Memory B cell (primary cell): ENCODE data around the gene CASS4.
A peak's percentile ranks its signal among the peaks of the same experiment; 100 is the strongest.
"Not testable (repeated sequence)": the region's sequence is repeated elsewhere in the genome, so short reads cannot be mapped to it uniquely, and the experiment has no call there.

ENCODE experiments used
- ATAC-seq: fragments of 150-1000 bp; cut with Tn5 transposase; 2 replicates; pipeline ENCODE4 v1.10.0; 2021; ENCODE audit warnings: low read depth, mild to moderate bottlenecking, moderate library complexity
- DNase-seq, 2 donors: peaks; one replicate each; pipeline ENCODE4 v3.0.0; 2022; ENCODE audit warnings: low spot score in 2 of 2
- H3K27ac Mint-ChIP-seq: one replicate; pipeline ENCODE4 v1.8.0; 2022; ENCODE audit warnings: mild to moderate bottlenecking, moderate library complexity, mixed read lengths
- H3K27me3 Mint-ChIP-seq: one replicate; pipeline ENCODE4 v1.8.0; 2022; ENCODE audit warnings: mixed read lengths
- H3K36me3 Mint-ChIP-seq: one replicate; pipeline ENCODE4 v1.8.0; 2022; ENCODE audit warnings: mild to moderate bottlenecking, mixed read lengths
- H3K4me1 Mint-ChIP-seq: one replicate; pipeline ENCODE4 v1.8.0; 2022; ENCODE audit warnings: mixed read lengths
- H3K4me3 Mint-ChIP-seq: one replicate; pipeline ENCODE4 v1.8.0; 2022; ENCODE audit warnings: mild to moderate bottlenecking, moderate library complexity, mixed read lengths
- H3K9me3 Mint-ChIP-seq: one replicate; pipeline ENCODE4 v1.8.0; 2022; ENCODE audit warnings: mixed read lengths

CASS4 gene

DNA sequence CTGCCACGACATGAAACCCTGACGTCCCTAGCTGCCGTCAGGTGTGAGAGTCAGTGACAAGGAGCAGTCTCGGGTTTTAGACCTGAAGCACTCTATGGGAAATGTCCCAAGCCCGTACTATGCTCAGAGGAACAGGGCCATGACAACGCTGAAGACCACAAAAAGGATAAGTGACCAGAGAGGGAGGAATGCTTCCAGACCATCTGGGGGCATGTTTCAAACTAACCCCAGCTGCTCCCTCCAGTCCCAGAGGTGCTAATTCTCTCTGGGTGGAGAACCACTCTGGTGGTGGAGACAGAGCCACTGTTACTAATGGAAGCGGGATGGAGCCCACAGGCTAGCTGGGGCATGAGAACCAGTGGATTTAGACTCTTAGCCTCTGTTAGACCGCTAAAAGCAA lies 28.7 kb upstream of the CASS4 start:
- no peak for ATAC-seq
- H3K9me3 Mint-ChIP-seq: no peaks in the 10 kb centered on the region
- H3K4me1 Mint-ChIP-seq: peaks cover 2% of the 10 kb centered on the region
- H3K27ac Mint-ChIP-seq: no peak overlapping the region
- no peaks in the 10 kb centered on the region for H3K27me3 Mint-ChIP-seq
- DNase-seq: no peak
- no peak overlapping the region for H3K4me3 Mint-ChIP-seq
- H3K36me3 Mint-ChIP-seq: peaks cover 10% of the 10 kb centered on the region

DNA sequence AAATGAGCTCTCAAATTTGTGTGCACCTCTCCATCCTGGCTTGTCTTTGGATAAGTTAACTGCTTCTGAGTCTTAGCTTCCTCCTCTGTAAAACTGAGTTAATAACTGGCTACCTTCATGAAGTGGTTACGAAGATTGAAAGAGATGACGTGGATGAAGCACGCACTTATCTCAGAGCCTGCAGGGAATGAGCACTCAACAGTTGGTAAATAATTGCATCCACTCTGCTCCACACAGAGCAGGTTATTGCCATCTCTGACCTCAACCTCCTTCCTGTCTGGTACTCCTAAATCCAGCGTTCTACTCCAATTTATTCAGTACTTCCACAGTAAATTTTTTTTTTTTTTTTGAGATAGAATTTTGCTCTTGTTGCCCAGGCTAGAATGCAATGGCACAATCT lies 26.9 kb upstream of the CASS4 start:
- Mint-ChIP-seq H3K36me3 (peaks cover 12% of the 10 kb centered on the region), H3K27ac (no peak overlapping the region), H3K4me3 (no peak overlapping the region), H3K9me3 (no peaks in the 10 kb centered on the region), H3K27me3 (no peaks in the 10 kb centered on the region), H3K4me1 (peaks cover 2% of the 10 kb centered on the region)
- no peak for DNase-seq
- ATAC-seq: no peak

DNA sequence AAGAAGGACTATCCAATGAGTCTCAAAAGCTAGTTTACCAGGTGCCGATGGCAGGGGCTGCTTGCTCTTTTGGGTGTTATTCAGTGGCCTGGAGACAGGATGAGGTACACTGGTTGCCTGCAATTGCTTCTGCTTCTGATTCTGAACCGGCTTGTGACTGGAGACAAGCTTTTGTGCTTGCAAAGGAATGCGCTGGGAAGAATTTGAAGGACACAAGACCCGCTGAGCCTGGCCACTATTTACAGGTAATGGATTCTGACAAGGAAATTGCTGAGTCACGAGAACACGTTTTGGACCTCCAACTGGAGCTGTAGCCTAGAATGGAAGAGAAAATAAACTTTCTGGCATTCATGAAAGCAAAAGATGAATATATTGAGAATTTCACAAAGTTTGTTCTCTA lies 25.8 kb upstream of the CASS4 start:
- no peak overlapping the region for H3K4me3 Mint-ChIP-seq
- H3K9me3 Mint-ChIP-seq: no peaks in the 10 kb centered on the region
- no peaks in the 10 kb centered on the region for H3K27me3 Mint-ChIP-seq
- DNase-seq (no peak), ATAC-seq (no peak)
- no peak overlapping the region for H3K27ac Mint-ChIP-seq
- peaks cover 12% of the 10 kb centered on the region for H3K36me3 Mint-ChIP-seq
- H3K4me1 Mint-ChIP-seq: peaks cover 4% of the 10 kb centered on the region

DNA sequence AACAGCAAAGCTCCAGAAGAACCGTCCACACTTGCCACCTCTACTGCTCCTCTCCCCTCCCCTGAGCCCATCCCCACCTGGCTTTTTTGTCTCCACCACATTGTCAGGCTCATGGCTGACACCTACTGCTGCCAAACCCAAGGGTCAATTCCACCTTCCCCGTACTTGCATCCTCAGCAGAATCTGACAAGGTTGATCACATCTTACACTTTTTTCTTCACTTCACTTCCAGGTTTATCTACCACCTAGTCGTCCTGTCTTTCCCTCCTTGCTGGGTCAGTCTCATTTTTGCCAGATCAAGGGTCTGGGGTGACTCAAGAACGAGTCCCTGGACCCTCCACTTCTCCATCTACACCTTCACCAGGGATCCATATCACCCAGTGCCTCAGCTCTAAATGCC lies 23.2 kb upstream of the CASS4 start:
- no peak overlapping the region for H3K4me3 Mint-ChIP-seq
- no peak for DNase-seq
- H3K27me3 Mint-ChIP-seq: no peaks in the 10 kb centered on the region
- peaks cover 12% of the 10 kb centered on the region for H3K36me3 Mint-ChIP-seq
- no peak overlapping the region for H3K27ac Mint-ChIP-seq
- no peak for ATAC-seq
- no peaks in the 10 kb centered on the region for H3K9me3 Mint-ChIP-seq
- peaks cover 16% of the 10 kb centered on the region for H3K4me1 Mint-ChIP-seq

DNA sequence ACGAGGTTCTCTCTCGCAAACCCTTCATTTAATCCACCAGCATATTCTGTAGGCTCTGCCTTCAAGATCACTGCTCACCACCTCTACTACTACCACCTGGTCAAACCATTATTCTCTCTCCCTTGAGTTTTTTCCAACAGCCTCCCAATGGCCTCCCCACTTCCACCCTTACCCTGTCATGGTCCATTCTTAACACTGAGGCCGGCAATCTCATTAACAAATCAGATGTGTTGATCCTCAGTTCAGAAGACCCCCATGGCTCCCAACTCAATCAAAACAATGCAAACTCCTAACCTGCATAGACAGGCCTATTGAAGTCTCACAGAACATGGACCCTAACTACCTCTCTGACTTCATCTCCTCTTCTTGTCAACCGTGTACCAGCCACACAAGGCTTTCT lies 22.3 kb upstream of the CASS4 start:
- Mint-ChIP-seq H3K27ac (no peak overlapping the region), H3K4me3 (no peak overlapping the region)

DNA sequence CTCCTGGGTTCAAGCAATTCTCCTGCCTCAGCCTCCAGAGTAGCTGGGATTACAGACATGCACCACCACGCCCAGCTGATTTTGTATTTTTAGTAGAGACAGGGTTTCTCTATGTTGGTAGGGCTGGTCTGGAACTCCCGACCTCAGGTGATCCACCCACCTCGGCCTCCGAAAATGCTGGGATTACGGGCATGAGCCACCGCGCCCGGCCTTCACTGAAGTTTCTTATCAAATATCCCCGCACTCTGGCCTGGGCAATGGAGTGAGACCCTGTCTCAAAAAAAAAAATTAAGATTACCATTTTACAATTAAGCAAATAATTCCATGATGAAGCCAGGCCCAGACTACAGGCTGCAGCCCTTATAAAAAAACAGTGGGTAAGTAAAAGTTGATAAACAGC lies 21.7 kb upstream of the CASS4 start:
- not testable (repeated sequence) for H3K4me3 Mint-ChIP-seq, DNase-seq, H3K27ac Mint-ChIP-seq, ATAC-seq, H3K27me3 Mint-ChIP-seq, H3K9me3 Mint-ChIP-seq
- peaks cover 18% of the 10 kb centered on the region for H3K4me1 Mint-ChIP-seq
- peaks cover 11% of the 10 kb centered on the region for H3K36me3 Mint-ChIP-seq

More for the DNA sequence above, 22.3 kb upstream of the CASS4 start:
- ATAC-seq: no peak
- Mint-ChIP-seq H3K27me3 (no peaks in the 10 kb centered on the region), H3K36me3 (peaks cover 12% of the 10 kb centered on the region), H3K9me3 (no peaks in the 10 kb centered on the region), H3K4me1 (peaks cover 16% of the 10 kb centered on the region)
- DNase-seq: no peak

DNA sequence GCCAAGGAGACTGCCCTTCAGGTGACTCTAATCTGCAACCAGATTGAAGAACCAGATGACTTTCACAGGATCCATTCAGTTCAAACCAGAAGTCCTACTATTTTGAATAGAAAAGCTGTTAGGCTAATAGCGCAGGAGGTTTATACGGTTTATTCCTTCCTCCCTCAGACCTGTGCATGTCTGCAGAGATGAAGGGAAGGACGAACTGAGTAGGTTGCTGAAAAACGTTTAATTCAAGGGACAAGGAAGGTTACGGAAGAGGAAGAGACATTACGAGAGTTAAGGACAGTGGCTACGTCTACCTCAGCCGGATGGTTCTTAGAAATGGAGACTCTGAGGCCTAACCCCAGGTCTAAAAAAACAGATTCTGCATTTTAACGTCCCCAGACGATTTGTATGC lies 21.0 kb upstream of the CASS4 start:
- peak overlapping the region; percentile 75 for H3K4me3 Mint-ChIP-seq
- DNase-seq (no peak), ATAC-seq (no peak)
- no peaks in the 10 kb centered on the region for H3K9me3 Mint-ChIP-seq
- H3K27me3 Mint-ChIP-seq: no peaks in the 10 kb centered on the region
- peaks cover 15% of the 10 kb centered on the region for H3K36me3 Mint-ChIP-seq
- H3K4me1 Mint-ChIP-seq: peaks cover 16% of the 10 kb centered on the region
- H3K27ac Mint-ChIP-seq: no peak overlapping the region

DNA sequence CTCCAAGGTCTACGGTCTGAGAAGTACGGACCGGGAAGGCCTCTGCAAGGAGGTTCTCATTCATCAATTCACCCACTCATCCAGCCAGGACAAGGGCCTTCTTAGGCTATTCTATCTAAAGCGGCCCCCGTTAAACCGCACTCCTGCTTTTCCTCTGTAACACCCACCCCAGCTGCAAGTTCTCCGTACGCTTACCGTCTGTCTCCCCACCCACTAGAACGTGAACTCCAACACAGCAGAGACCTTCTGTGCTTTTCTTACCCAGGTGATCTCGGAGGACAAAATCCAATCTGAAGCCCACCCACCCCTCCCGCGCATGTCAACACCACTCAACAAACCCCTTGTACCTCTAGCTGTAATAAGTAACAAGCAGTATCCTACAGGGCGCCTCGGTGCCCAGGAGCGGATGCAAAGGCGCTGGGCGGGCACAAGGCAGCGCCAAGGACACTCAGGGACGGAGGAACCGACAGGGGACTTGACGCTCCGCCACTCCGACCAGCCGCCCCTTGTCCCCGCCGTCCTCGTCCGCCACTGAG lies 20.4 kb upstream of the CASS4 start:
- no peak overlapping the region for H3K27ac Mint-ChIP-seq
- H3K9me3 Mint-ChIP-seq: no peaks in the 10 kb centered on the region
- DNase-seq: peak in 1 of 2 donors; percentile 13
- H3K27me3 Mint-ChIP-seq: no peaks in the 10 kb centered on the region
- peaks cover 13% of the 10 kb centered on the region for H3K36me3 Mint-ChIP-seq
- ATAC-seq: no peak
- peaks cover 16% of the 10 kb centered on the region for H3K4me1 Mint-ChIP-seq
- H3K4me3 Mint-ChIP-seq: no peak overlapping the region

DNA sequence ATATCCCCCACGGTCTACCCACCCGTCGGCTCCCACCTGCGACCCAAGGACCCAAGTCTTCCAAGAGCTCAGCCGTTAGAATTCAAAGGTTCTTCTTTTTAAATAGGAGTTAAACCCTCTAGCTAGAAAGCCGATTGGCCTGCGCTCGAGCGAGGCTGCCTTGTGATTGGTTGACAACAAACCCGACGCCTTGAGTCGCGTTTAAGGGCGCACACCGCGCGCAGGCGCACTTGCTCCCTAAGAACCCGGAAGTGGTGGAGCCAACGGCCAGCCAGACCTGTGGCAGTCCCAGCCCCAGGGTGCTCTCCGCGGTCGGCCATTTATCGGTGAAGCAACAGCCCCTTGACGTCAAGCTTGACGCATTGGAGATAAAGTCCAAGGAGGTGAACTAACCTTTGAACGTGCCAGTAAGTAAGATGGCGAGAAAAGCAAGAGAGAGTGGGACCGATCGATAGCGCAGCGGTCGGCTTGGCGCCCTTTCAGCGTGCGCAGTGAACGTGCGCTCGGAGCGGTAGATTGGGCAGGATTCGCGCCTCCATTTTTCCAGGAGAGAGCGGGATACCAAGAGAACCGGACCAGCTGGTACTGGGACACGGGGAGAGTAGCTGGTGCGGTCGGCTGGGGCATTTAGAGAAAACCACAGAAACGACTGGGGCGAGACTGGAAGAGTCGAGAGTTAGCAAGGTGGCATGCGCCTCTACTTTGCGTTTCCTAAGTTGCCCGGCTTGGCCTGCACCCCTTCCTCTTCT lies 19.8 kb upstream of the CASS4 start, which contains the start of the genes AURKA and CSTF1:
TSS of gene AURKA (minus strand) at position 84 of the 749 bp plus-strand sequence. CDS start 4,018 bp downstream, outside the sequence.
TSS of gene CSTF1 (plus strand) at position 514 of the 749 bp plus-strand sequence. CDS start 2,908 bp downstream, outside the sequence.
- Mint-ChIP-seq H3K9me3 (no peaks in the 10 kb centered on the region), H3K36me3 (peaks cover 17% of the 10 kb centered on the region), H3K27me3 (no peaks in the 10 kb centered on the region), H3K27ac (no peak within 1 kb of the TSS), H3K4me3 (peak within 1 kb of the TSS; percentile 75), H3K4me1 (peaks cover 16% of the 10 kb centered on the region)
- ATAC-seq (peak; percentile 89), DNase-seq (peak; percentile 96 to 99)

DNA sequence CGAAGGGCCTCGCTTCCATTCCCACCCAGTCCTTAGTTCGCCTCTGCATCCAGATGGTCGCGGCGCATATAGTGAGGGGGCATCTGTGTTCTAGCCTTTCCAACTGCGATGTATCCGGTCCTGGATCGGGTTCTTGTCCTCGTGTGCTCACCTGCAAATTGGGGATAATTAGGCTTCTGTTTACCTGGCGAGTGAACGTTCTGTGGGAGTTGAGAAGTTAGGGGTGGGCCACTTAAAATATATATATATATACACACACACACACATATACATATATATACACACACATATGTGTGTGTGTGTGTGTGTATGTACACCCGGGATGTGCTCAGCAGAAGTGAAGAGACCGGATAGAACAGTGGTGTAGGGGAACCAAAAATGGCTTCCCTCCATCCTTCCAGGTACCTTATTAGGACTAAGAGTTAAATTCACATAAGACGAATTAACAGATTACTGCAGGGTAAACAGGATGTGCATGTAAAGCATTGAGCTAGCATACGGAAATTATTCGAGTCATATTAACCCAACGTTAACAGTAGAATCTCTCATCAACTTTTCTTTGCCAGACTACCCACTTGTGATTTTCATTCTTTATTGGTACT lies 19.1 kb upstream of the CASS4 start:
- DNase-seq: no peak
- no peak for ATAC-seq
- Mint-ChIP-seq H3K27ac (no peak overlapping the region), H3K4me1 (peaks cover 16% of the 10 kb centered on the region), H3K36me3 (peaks cover 20% of the 10 kb centered on the region), H3K9me3 (no peaks in the 10 kb centered on the region), H3K4me3 (no peak overlapping the region), H3K27me3 (no peaks in the 10 kb centered on the region)

DNA sequence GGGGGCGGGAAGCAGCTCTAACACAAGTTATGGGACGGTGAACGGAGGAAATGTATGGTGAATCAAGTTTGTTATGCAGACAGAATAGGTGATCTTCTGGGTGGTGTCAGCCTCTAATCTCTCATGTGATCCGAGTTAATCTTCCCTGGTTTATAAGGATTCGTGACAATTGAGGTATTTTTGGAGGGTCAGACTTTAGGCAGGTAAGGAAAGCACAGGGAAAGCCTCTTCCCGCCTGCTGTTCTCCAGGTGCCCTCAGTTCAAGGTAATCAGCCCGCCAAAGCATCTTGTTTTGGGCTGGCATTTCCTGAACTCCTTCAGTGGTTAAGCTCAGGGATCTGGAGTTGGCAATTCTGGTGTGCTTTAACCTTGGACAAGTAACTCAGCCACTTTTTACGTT lies 18.4 kb upstream of the CASS4 start:
- H3K9me3 Mint-ChIP-seq: no peaks in the 10 kb centered on the region
- peaks cover 20% of the 10 kb centered on the region for H3K36me3 Mint-ChIP-seq
- no peak overlapping the region for H3K27ac Mint-ChIP-seq
- no peaks in the 10 kb centered on the region for H3K27me3 Mint-ChIP-seq
- peaks cover 16% of the 10 kb centered on the region for H3K4me1 Mint-ChIP-seq
- no peak for ATAC-seq
- H3K4me3 Mint-ChIP-seq: no peak overlapping the region
- DNase-seq: no peak

DNA sequence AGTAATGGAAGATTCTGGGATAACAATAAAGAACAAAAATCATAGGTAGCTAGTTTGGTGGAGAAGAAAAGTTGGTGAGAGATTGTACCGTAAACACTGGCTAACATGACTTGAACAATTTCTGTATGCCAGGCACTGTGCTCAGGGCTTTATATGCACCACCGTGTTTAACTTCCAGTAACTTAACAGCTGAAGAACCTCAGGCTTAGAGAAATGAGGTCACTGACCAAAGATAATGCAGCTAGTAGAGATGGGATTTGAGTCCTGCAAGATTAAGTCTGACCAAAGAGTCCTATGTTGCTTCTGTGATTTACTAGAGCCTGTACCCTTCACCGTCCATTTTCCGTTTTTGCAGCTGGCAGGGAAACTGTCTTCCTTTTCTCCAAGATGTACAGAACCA lies 16.9 kb upstream of the CASS4 start:
- Mint-ChIP-seq H3K27ac (peak overlapping the region; percentile 17), H3K36me3 (peaks cover 20% of the 10 kb centered on the region)

DNA sequence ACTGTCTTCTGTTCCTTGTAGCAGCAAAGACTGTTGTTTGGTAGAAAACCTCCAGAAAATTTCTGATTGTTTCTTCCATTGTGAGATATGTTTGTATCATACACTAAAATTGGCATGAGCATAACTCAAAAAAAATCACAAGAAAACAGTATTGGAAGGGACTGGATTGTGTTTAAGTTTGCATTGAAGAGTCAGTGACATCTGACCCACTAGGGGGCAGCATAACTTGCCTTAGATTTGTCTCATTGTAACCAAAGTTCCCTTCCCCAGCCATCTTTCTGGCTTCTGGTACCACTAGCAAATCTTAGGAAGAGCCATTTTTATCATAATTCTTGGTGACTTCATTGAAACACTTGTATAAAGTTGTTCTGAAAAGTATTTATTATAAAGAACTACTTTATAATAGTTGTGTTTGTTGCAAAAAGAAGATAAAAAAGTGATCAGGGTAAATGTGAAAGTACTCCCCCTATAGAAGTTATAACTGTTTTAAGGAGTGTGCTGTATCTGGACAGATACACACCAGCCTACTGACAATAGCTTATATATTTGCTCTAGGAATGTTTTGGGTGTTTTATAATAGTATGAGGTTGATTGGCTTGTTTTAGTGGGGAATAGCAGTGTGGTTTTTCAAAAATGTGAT lies 11.9 kb upstream of the CASS4 start:
- DNase-seq: peak; percentile 47 to 48
- Mint-ChIP-seq H3K9me3 (no peaks in the 10 kb centered on the region), H3K4me3 (no peak overlapping the region), H3K36me3 (peaks cover 29% of the 10 kb centered on the region), H3K27ac (no peak overlapping the region), H3K27me3 (no peaks in the 10 kb centered on the region), H3K4me1 (no peaks in the 10 kb centered on the region)
- peak; percentile 75 for ATAC-seq

More for the DNA sequence above, 16.9 kb upstream of the CASS4 start:
- Mint-ChIP-seq H3K4me1 (peaks cover 16% of the 10 kb centered on the region), H3K27me3 (no peaks in the 10 kb centered on the region), H3K9me3 (no peaks in the 10 kb centered on the region), H3K4me3 (no peak overlapping the region)
- ATAC-seq (no peak), DNase-seq (no peak)

DNA sequence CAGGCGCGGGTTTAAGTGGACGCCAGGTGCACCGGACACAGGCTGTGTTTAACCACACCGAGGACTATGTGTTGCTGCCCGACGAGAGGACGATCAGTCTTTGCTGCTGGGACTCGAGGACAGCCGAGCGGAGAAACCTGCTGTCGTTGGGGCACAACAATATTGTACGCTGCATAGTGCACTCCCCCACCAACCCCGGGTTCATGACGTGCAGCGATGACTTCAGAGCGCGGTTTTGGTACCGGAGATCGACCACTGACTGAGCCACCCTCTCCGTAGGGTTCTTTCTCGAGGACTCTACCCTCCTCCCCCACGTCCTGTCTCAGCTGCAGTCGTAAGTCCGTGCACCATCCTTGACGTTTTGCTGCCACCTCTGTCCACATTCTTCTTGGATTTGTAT lies 8.6 kb upstream of the CASS4 start:
- Mint-ChIP-seq H3K4me3 (no peak overlapping the region), H3K27me3 (no peaks in the 10 kb centered on the region), H3K27ac (no peak overlapping the region), H3K4me1 (no peaks in the 10 kb centered on the region), H3K36me3 (peaks cover 33% of the 10 kb centered on the region), H3K9me3 (no peaks in the 10 kb centered on the region)
- no peak for DNase-seq
- no peak for ATAC-seq
